Liver (tissue), 9 donors: Measurements from ENCODE around the gene LRRC71. TPM values are rescaled to one million over a fixed set of nuclear protein-coding genes. Genes with fewer than 3 reads are reported as not detected.

Source experiments
- DNase-seq: peaks from one replicate; pipeline ENCODE4 v3.0.0-alpha.2; 2017; ENCODE audit warnings: low spot score
- H3K27ac ChIP-seq, 2 donors: one replicate each; pipeline ENCODE4 v1.7.0; 2013; ENCODE audit warnings: inconsistent platforms in 2 of 2, low read length in 2 of 2, control low read depth in 1 of 2, low read depth in 1 of 2, mild to moderate bottlenecking in 1 of 2
- H3K27me3 ChIP-seq, 4 donors: one replicate each; pipeline versions ENCODE4 v1.6.1 to v1.7.0; 2013; ENCODE audit warnings: low read length in 3 of 4, inconsistent platforms in 1 of 4, mild to moderate bottlenecking in 1 of 4, moderate library complexity in 1 of 4; ENCODE audit not compliant: control insufficient read depth in 4 of 4, insufficient read depth in 4 of 4
- H3K36me3 ChIP-seq, 4 donors: one replicate each; pipeline versions ENCODE4 v1.6.1 to v1.7.0; 2013; ENCODE audit warnings: low read length in 3 of 4, mild to moderate bottlenecking in 3 of 4, low read depth in 1 of 4, moderate library complexity in 1 of 4; ENCODE audit not compliant: control insufficient read depth in 4 of 4, insufficient read depth in 3 of 4
- H3K4me1 ChIP-seq, 4 donors: one replicate each; pipeline versions ENCODE4 v1.6.1 to v1.7.0; 2013; ENCODE audit warnings: low read length in 3 of 4, mild to moderate bottlenecking in 3 of 4, moderate library complexity in 1 of 4; ENCODE audit not compliant: control insufficient read depth in 4 of 4, insufficient read depth in 4 of 4
- H3K4me3 ChIP-seq, 3 donors: one replicate each; pipeline versions ENCODE4 v1.6.1 to v1.7.0; 2013; ENCODE audit warnings: low read length in 3 of 3, control low read depth in 1 of 3, low read depth in 1 of 3, mild to moderate bottlenecking in 1 of 3
- H3K9ac ChIP-seq, 2 donors: one replicate each; pipeline ENCODE4 v1.7.0; 2013; ENCODE audit warnings: low read length in 2 of 2, mild to moderate bottlenecking in 2 of 2, moderate library complexity in 2 of 2, control low read depth in 1 of 2, low read depth in 1 of 2
- H3K9me3 ChIP-seq, 4 donors: one replicate each; pipeline versions ENCODE4 v1.6.1 to v1.7.0; 2013; ENCODE audit warnings: low read length in 3 of 4; ENCODE audit not compliant: control insufficient read depth in 4 of 4
- EGR1 ChIP-seq, 2 donors: IDR thresholded peaks; 2 replicates each; pipeline ENCODE4 v1.6.1; 2016 to 2018; ENCODE audit warnings: antibody characterized with exemption in 2 of 2, low read depth in 2 of 2
- FOXA1 ChIP-seq: IDR thresholded peaks from 2 replicates; pipeline ENCODE4 v1.6.1; 2016; ENCODE audit warnings: antibody characterized with exemption
- FOXA2 ChIP-seq: IDR thresholded peaks from 2 replicates; pipeline ENCODE4 v1.6.1; 2016; ENCODE audit warnings: antibody characterized with exemption
- GABPA ChIP-seq, 2 donors: IDR thresholded peaks in 1 of 2; conservative IDR thresholded peaks in 1 of 2; 2 replicates each; pipeline ENCODE4 v1.6.1; 2016; ENCODE audit warnings: antibody characterized with exemption in 2 of 2, mild to moderate bottlenecking in 1 of 2, moderate library complexity in 1 of 2
- HNF4A ChIP-seq, 2 donors: conservative IDR thresholded peaks; 2 replicates each; pipeline ENCODE4 v1.6.1; 2016; ENCODE audit warnings: antibody characterized with exemption in 2 of 2, mild to moderate bottlenecking in 2 of 2
- HNF4G ChIP-seq: IDR thresholded peaks from 2 replicates; pipeline ENCODE4 v1.6.1; 2016; ENCODE audit warnings: antibody characterized with exemption
- JUND ChIP-seq, 2 donors: IDR thresholded peaks; 2 replicates each; pipeline ENCODE4 v1.6.1; 2016; ENCODE audit warnings: antibody characterized with exemption in 2 of 2
- NR2F2 ChIP-seq: IDR thresholded peaks from 2 replicates; pipeline ENCODE4 v1.6.1; 2016; ENCODE audit warnings: antibody characterized with exemption
- RAD21 ChIP-seq, 2 donors: IDR thresholded peaks; 2 replicates each; pipeline ENCODE4 v1.6.1; 2016; ENCODE audit warnings: antibody characterized with exemption in 2 of 2, mild to moderate bottlenecking in 2 of 2
- RXRA ChIP-seq, 2 donors: IDR thresholded peaks; 2 replicates each; pipeline ENCODE4 v1.6.1; 2017 to 2018; ENCODE audit warnings: antibody characterized with exemption in 2 of 2, mild to moderate bottlenecking in 1 of 2
- SP1 ChIP-seq: IDR thresholded peaks from 2 replicates; pipeline ENCODE4 v1.6.1; 2018; ENCODE audit warnings: antibody characterized with exemption, mild to moderate bottlenecking
- TAF1 ChIP-seq: conservative IDR thresholded peaks from 2 replicates; pipeline ENCODE4 v1.6.1; 2016; ENCODE audit warnings: antibody characterized with exemption, mild to moderate bottlenecking
- YY1 ChIP-seq: IDR thresholded peaks from 2 replicates; pipeline ENCODE4 v1.6.1; 2016; ENCODE audit warnings: antibody characterized with exemption, mild to moderate bottlenecking
- WGBS: extraction: QIAGEN DNeasy Blood & Tissue Kit; methylation state at CpG from one replicate; pipeline ENCODE4 v1.1.7; 2013; 5-methylcytosine and 5-hydroxymethylcytosine counted together
- polyA plus RNA-seq, 2 donors: library from polyadenylated mRNA; stranded (reverse) in 1 of 2; unstranded in 1 of 2; fragments of 200-250 nt in 1 of 2; fragments of >200 nt in 1 of 2; fragmentation: Nextera tagmentation in 1 of 2; extraction: Ambion mirVana in 1 of 2; gene quantifications; one replicate each; pipeline versions ENCODE4 v1.2.1 to v1.2.3, GENCODE V29; 2013 to 2015
- total RNA-seq, 2 donors: library from RNA; depleted of rRNA; stranded (reverse); fragments of >200 nt; gene quantifications; one replicate each; pipeline ENCODE4 v1.2.3, GENCODE V29; 2014
- TF ChIP-seq, protein P1 (sequence below): IDR thresholded peaks from 2 replicates; pipeline ENCODE4 v1.6.1; 2016; ENCODE audit warnings: antibody characterized with exemption
- TF ChIP-seq, protein P2 (sequence below): IDR thresholded peaks from 2 replicates; pipeline ENCODE4 v1.6.1; 2016; ENCODE audit warnings: antibody characterized with exemption
- TF ChIP-seq, protein P3 (sequence below): IDR thresholded peaks from 2 replicates; pipeline ENCODE4 v1.6.1; 2016; ENCODE audit warnings: antibody characterized with exemption
- TF ChIP-seq, protein P4 (sequence below): IDR thresholded peaks from 2 replicates; pipeline ENCODE4 v1.6.1; 2016; ENCODE audit warnings: antibody characterized with exemption, mild to moderate bottlenecking
- donor health status: healthy.
- donor health status: healthy.
- donor health status: healthy.
- donor health status: healthy.
- donor health status: healthy.

The LRRC71 gene
- total and polyA plus RNA-seq, 4 donors, result 0.10 TPM; not detected in 3

DNA sequence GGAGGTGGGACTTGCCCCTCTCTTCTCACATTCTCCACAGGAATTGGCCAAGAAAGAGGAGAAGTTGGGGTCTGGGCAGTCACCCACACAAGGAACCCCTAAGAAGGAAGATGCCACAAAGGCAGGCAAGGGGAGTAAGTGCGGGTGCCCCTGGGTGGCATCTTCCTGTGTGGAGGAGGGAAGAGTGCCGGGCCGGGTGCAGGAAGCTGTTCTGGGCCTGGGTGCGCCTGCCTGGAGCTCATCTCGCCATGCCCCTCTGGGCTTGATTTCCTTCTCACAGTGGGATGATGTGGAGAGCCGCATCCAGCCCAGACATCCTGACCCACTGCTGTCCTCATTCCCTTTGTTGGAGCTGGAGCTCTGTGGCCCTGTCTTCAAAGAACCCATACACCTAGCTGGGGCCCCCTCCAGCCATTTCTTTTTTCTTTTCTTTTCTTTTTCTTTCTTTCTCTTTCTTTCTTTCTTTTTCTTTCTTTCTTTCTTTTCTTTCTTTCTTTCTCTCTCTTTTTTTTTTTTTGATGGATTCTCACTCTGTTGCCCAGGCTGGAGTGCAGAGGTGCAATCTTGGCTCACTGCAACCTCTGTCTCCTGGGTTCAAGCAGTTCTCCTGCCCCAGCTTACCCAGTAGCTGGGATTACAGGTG is 9.3 kb downstream of the LRRC71 start:
- no peaks in the 10 kb centered on the region for H3K36me3 ChIP-seq
- TF ChIP-seq SP1 (no peak), EGR1 (IDR thresholded peaks at IDR 0.05; ENCODE audit: low read depth in 2 of 2) (no peak), TAF1 (no peak), YY1 (no peak), RXRA (IDR thresholded peaks at IDR 0.05) (no peak), NR2F2 (no peak), JUND (IDR thresholded peaks at IDR 0.05) (no peak), GABPA (IDR thresholded peaks at IDR 0.05 in 1 of 2, conservative IDR thresholded peaks at IDR 0.05 in 1 of 2) (no peak), HNF4G (no peak)
- TF ChIP-seq, protein P1, sequence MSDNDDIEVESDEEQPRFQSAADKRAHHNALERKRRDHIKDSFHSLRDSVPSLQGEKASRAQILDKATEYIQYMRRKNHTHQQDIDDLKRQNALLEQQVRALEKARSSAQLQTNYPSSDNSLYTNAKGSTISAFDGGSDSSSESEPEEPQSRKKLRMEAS, result no peak
- TF ChIP-seq, protein P2, sequence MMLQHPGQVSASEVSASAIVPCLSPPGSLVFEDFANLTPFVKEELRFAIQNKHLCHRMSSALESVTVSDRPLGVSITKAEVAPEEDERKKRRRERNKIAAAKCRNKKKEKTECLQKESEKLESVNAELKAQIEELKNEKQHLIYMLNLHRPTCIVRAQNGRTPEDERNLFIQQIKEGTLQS, result no peak
- TF ChIP-seq, protein P3, sequence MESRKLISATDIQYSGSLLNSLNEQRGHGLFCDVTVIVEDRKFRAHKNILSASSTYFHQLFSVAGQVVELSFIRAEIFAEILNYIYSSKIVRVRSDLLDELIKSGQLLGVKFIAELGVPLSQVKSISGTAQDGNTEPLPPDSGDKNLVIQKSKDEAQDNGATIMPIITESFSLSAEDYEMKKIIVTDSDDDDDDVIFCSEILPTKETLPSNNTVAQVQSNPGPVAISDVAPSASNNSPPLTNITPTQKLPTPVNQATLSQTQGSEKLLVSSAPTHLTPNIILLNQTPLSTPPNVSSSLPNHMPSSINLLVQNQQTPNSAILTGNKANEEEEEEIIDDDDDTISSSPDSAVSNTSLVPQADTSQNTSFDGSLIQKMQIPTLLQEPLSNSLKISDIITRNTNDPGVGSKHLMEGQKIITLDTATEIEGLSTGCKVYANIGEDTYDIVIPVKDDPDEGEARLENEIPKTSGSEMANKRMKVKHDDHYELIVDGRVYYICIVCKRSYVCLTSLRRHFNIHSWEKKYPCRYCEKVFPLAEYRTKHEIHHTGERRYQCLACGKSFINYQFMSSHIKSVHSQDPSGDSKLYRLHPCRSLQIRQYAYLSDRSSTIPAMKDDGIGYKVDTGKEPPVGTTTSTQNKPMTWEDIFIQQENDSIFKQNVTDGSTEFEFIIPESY, result no peak
- no peak for DNase-seq
- H3K9me3 ChIP-seq, result no peaks in the 10 kb centered on the region
- peaks cover 0 to 15% (median 4%) of the 10 kb centered on the region in 4 donors for H3K27me3 ChIP-seq
- 59% methylated on average over 6 of the region's 6 CpGs for WGBS
- peaks cover 5 to 11% (median 5%) of the 10 kb centered on the region in 4 donors for H3K4me1 ChIP-seq
- no peak overlapping the region for H3K4me3 ChIP-seq
- no peak overlapping the region for H3K27ac ChIP-seq
- H3K9ac ChIP-seq, result no peak overlapping the region

DNA sequence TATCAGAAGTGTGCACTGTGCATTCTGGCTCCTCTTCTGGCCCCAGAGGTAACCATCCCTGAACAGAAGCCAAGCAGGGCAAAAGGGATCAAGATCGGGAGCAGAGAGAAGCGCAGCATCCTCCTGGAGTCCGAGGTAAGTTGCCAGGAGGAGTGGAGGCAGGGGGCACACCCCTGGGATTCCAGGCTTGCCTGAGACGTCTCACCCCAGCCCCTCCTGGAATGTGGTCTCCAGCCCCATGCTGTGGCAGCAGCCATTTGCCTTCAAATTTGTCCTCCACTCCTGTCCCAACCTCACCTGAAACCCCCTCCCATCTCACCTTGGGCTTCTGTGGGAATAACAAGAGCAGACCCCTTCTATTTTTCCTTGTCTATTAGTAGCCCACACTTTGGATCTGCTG is 10.1 kb downstream of the LRRC71 start:
- Histone ChIP-seq H3K4me3 (no peak overlapping the region), H3K27me3 (peaks cover 0 to 9% (median 4%) of the 10 kb centered on the region in 4 donors), H3K27ac (no peak overlapping the region), H3K36me3 (peaks cover 0 to 5% (median 2%) of the 10 kb centered on the region in 4 donors), H3K4me1 (peaks cover 5 to 11% (median 5%) of the 10 kb centered on the region in 4 donors), H3K9me3 (no peaks in the 10 kb centered on the region), H3K9ac (no peak overlapping the region)
- 55% methylated on average over 4 of the region's 4 CpGs for WGBS
- no peak for TF ChIP-seq TAF1
- no peak for TF ChIP-seq EGR1 (IDR thresholded peaks at IDR 0.05; ENCODE audit: low read depth in 2 of 2)
- no peak for TF ChIP-seq HNF4A (conservative IDR thresholded peaks at IDR 0.05)
- no peak for DNase-seq

DNA sequence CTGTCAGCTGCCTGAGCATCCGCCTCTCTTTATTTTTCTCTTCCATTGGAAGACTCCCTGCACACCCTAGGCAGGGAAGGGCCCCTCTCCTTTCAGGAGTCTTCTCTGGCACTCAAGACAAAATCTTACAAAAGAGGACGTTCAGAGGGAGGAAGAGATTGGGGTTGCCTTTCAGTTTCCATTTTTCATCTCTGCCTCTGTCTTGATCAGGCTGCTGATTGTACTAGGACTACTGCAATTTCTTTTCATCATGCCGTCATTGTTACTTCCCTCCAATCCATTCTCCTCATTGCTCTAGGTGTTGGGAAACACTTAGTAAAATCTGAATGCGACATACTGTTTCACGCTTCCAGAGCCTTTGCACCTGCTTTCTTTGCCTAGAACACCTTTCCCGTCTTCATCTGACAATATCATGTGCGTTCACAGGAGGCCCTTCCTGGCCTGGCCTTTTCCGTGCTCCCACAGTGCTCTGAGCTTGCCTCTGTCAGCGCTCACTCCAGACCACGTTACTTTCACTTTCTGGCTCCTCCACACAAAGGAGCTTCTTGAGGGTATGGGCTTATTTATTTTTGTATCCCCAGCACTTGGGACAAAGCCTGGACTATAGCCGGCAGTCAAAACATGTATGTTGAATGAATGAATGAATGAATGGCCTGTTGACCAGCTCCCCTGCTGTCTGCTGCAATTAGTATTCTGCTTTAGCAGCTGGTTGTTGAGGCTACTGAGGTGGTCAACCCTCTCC is 10.9 kb downstream of the LRRC71 start:
- DNase-seq, result no peak
- TF ChIP-seq FOXA2 (no peak), SP1 (no peak), NR2F2 (no peak), RAD21 (IDR thresholded peaks at IDR 0.05) (no peak), FOXA1 (no peak), JUND (IDR thresholded peaks at IDR 0.05) (no peak), GABPA (IDR thresholded peaks at IDR 0.05 in 1 of 2, conservative IDR thresholded peaks at IDR 0.05 in 1 of 2) (no peak)
- TF ChIP-seq, protein P1, result no peak
- TF ChIP-seq, protein P4, sequence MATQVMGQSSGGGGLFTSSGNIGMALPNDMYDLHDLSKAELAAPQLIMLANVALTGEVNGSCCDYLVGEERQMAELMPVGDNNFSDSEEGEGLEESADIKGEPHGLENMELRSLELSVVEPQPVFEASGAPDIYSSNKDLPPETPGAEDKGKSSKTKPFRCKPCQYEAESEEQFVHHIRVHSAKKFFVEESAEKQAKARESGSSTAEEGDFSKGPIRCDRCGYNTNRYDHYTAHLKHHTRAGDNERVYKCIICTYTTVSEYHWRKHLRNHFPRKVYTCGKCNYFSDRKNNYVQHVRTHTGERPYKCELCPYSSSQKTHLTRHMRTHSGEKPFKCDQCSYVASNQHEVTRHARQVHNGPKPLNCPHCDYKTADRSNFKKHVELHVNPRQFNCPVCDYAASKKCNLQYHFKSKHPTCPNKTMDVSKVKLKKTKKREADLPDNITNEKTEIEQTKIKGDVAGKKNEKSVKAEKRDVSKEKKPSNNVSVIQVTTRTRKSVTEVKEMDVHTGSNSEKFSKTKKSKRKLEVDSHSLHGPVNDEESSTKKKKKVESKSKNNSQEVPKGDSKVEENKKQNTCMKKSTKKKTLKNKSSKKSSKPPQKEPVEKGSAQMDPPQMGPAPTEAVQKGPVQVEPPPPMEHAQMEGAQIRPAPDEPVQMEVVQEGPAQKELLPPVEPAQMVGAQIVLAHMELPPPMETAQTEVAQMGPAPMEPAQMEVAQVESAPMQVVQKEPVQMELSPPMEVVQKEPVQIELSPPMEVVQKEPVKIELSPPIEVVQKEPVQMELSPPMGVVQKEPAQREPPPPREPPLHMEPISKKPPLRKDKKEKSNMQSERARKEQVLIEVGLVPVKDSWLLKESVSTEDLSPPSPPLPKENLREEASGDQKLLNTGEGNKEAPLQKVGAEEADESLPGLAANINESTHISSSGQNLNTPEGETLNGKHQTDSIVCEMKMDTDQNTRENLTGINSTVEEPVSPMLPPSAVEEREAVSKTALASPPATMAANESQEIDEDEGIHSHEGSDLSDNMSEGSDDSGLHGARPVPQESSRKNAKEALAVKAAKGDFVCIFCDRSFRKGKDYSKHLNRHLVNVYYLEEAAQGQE, result no peak
- TF ChIP-seq, protein P3, result no peak
- no peak overlapping the region for H3K9ac ChIP-seq
- no peak overlapping the region for H3K4me3 ChIP-seq
- WGBS, result 63% methylated on average over 11 of the region's 11 CpGs
- no peak overlapping the region for H3K27ac ChIP-seq
- peaks cover 5 to 11% (median 5%) of the 10 kb centered on the region in 4 donors for H3K4me1 ChIP-seq
- no peaks in the 10 kb centered on the region for H3K9me3 ChIP-seq
- H3K27me3 ChIP-seq, result peaks cover 0 to 8% (median 4%) of the 10 kb centered on the region in 4 donors
- peaks cover 0 to 12% (median 5%) of the 10 kb centered on the region in 4 donors for H3K36me3 ChIP-seq
